SK-N-SH (cell line): ENCODE results near the gene BCAS3. TPM values are rescaled to one million over a fixed set of nuclear protein-coding genes. Genes with fewer than 3 reads are reported as not detected.

Source experiments
- CTCF ChIA-PET: fragments of 300-600, 350-600 bp; formaldehyde crosslinking; extraction: SDS; loops from one replicate; lab custom pipeline; 2021; lab: Yijun Ruan, JAX
- POLR2A ChIA-PET: fragments of 350-600 bp; sonication (Branson Sonifier 250); formaldehyde crosslinking; extraction: SDS; loops from one replicate; lab custom pipeline; 2020; ENCODE audit warnings: antibody characterized with exemption, inconsistent platforms; lab: Yijun Ruan, JAX
- DNase-seq: peaks from one replicate; pipeline ENCODE4 v3.0.0; 2012
- H2AFZ ChIP-seq: fragments of 200-600 bp; sonication (generic); 2 replicates; pipeline ENCODE4 v1.8.1; 2016; ENCODE audit warnings: antibody characterized with exemption, mild to moderate bottlenecking, low read depth
- H3F3A ChIP-seq: fragments of 200-600 bp; sonication (generic); replicated peaks from 2 replicates; pipeline ENCODE3; 2016; ENCODE audit warnings: antibody characterized with exemption, mild to moderate bottlenecking; ENCODE audit not compliant: insufficient read depth
- H3K27ac ChIP-seq, 2 experiments: fragments of 200-500 bp in 1 of 2; fragments of 200-600 bp in 1 of 2; sonication (Bioruptor generic) in 1 of 2; sonication (generic), shearing (Covaris generic) in 1 of 2; 2 replicates each; pipeline versions ENCODE4 v1.5.1 to v1.6.1; 2014 to 2016; ENCODE audit warnings: low read depth in 2 of 2, inconsistent platforms in 1 of 2, low read length in 1 of 2, mild to moderate bottlenecking in 1 of 2, mixed read lengths in 1 of 2
- H3K27me3 ChIP-seq: fragments of 200-600 bp; sonication (generic), shearing (Covaris generic); 2 replicates; pipeline ENCODE4 v1.6.1; 2016; ENCODE audit warnings: mixed run types; ENCODE audit not compliant: insufficient read depth
- H3K36me3 ChIP-seq, 2 experiments: fragments of 200-500 bp in 1 of 2; fragments of 200-600 bp in 1 of 2; sonication (Bioruptor generic) in 1 of 2; sonication (generic) in 1 of 2; replicated peaks in 1 of 2; 2 replicates each; pipeline versions ENCODE3 to v1.5.1; 2014 to 2016; ENCODE audit warnings: low read length in 1 of 2, mild to moderate bottlenecking in 1 of 2; ENCODE audit not compliant: insufficient read depth in 2 of 2, control insufficient read depth in 1 of 2
- H3K4me1 ChIP-seq, 2 experiments: fragments of 200-500 bp in 1 of 2; fragments of 200-600 bp in 1 of 2; sonication (Bioruptor generic) in 1 of 2; sonication (generic), shearing (Covaris generic) in 1 of 2; 2 replicates each; pipeline versions ENCODE4 v1.5.1 to v1.6.1; 2014 to 2016; ENCODE audit warnings: low read depth in 1 of 2, low read length in 1 of 2, mixed run types in 1 of 2; ENCODE audit not compliant: insufficient read depth in 2 of 2, control insufficient read depth in 1 of 2
- H3K4me2 ChIP-seq: fragments of 200-600 bp; sonication (generic), shearing (Covaris generic); 2 replicates; pipeline ENCODE4 v1.6.1; 2017; ENCODE audit warnings: mixed run types
- H3K4me3 ChIP-seq, 2 experiments: fragments of 200-500 bp in 1 of 2; fragments of 200-600 bp in 1 of 2; sonication (Bioruptor generic) in 1 of 2; sonication (generic), shearing (Covaris generic) in 1 of 2; 2 replicates each; pipeline versions ENCODE4 v1.5.1 to v1.8.1; 2014 to 2016; ENCODE audit warnings: low read depth in 2 of 2, inconsistent platforms in 1 of 2, low read length in 1 of 2, mild to moderate bottlenecking in 1 of 2, mixed read lengths in 1 of 2, moderate library complexity in 1 of 2
- H3K79me2 ChIP-seq: fragments of 200-600 bp; sonication (generic); 2 replicates; pipeline ENCODE4 v1.8.1; 2017; ENCODE audit warnings: mild to moderate bottlenecking; ENCODE audit not compliant: insufficient read depth
- H3K9ac ChIP-seq: fragments of 200-600 bp; sonication (generic); 2 replicates; pipeline ENCODE4 v1.6.1; 2017; ENCODE audit warnings: mixed run types
- H3K9me2 ChIP-seq: fragments of 200-600 bp; sonication (generic); 2 replicates; pipeline ENCODE4 v1.6.1; 2017; ENCODE audit warnings: mixed run types
- H3K9me3 ChIP-seq: fragments of 200-600 bp; sonication (generic); 2 replicates; pipeline ENCODE4 v1.6.1; 2017; ENCODE audit warnings: mixed run types, mild to moderate bottlenecking, moderate library complexity
- H4K20me1 ChIP-seq: fragments of 200-600 bp; sonication (generic); 2 replicates; pipeline ENCODE4 v1.6.1; 2017; ENCODE audit warnings: mild to moderate bottlenecking, mixed run types; ENCODE audit not compliant: insufficient read depth
- CHD2 ChIP-seq: fragments of 150-350 bp; IDR thresholded peaks from 2 replicates; pipeline ENCODE4 v1.6.1; 2018; ENCODE audit warnings: low read length; ENCODE audit not compliant: partially characterized antibody
- EP300 ChIP-seq, 2 experiments: IDR thresholded peaks; 2 replicates each; pipeline versions ENCODE4 v1.4.0 to v1.6.1; 2012; ENCODE audit warnings: borderline replicate concordance in 1 of 2, low read depth in 1 of 2, low read length in 1 of 2
- FOXJ3 ChIP-seq: sonication (generic); formaldehyde crosslinking; IDR thresholded peaks from 2 replicates; pipeline ENCODE4 v1.5.1; 2020; ENCODE audit warnings: mild to moderate bottlenecking, missing genetic modification reagents
- GATA2 ChIP-seq: sonication (generic); formaldehyde crosslinking; IDR thresholded peaks from 2 replicates; pipeline ENCODE4 v1.5.0; 2020; ENCODE audit warnings: mild to moderate bottlenecking, missing genetic modification reagents
- POLR2AphosphoS5 ChIP-seq: IDR thresholded peaks from 2 replicates; pipeline ENCODE4 v1.6.1; 2012; ENCODE audit warnings: low read depth, low read length
- RAD21 ChIP-seq: IDR thresholded peaks from 2 replicates; pipeline ENCODE4 v1.6.1; 2012; ENCODE audit warnings: mild to moderate bottlenecking, low read length
- RCOR1 ChIP-seq: fragments of 150-350 bp; IDR thresholded peaks from 2 replicates; pipeline ENCODE4 v1.6.1; 2017; ENCODE audit warnings: antibody characterized with exemption, low read length
- RFX5 ChIP-seq: IDR thresholded peaks from 2 replicates; pipeline ENCODE4 v1.6.1; 2012; ENCODE audit warnings: mild to moderate bottlenecking, improper control_type of control experiment, low read length
- TCF12 ChIP-seq: IDR thresholded peaks from 2 replicates; pipeline ENCODE4 v1.4.0; 2012
- YY1 ChIP-seq: IDR thresholded peaks from 2 replicates; pipeline ENCODE4 v1.4.0; 2012; ENCODE audit warnings: low read depth, mild to moderate bottlenecking
- WGBS: methylation state at CpG from one replicate; pipeline ENCODE4 v1.1.6; 2017; ENCODE audit warnings: low lambda C conversion rate; 5-methylcytosine and 5-hydroxymethylcytosine counted together
- polyA plus RNA-seq, 3 experiments: library from polyadenylated mRNA; depleted of rRNA; stranded (reverse); fragments of >200 nt; gene quantifications; 2 replicates each; pipeline ENCODE4 v1.2.3, GENCODE V29; 2012
- TF ChIP-seq, protein P1 (sequence below): IDR thresholded peaks from 2 replicates; pipeline ENCODE4 v1.6.1; 2012; ENCODE audit warnings: mild to moderate bottlenecking, low read depth, low read length, moderate library complexity
- TF ChIP-seq, protein P2 (sequence below): IDR thresholded peaks from 2 replicates; pipeline ENCODE4 v1.4.0; 2012; ENCODE audit warnings: low read depth

BCAS3 gene
- polyA plus RNA-seq, 1 of the 3 experiments (the other 2 are of a cell fraction): 5.9 TPM

DNA sequence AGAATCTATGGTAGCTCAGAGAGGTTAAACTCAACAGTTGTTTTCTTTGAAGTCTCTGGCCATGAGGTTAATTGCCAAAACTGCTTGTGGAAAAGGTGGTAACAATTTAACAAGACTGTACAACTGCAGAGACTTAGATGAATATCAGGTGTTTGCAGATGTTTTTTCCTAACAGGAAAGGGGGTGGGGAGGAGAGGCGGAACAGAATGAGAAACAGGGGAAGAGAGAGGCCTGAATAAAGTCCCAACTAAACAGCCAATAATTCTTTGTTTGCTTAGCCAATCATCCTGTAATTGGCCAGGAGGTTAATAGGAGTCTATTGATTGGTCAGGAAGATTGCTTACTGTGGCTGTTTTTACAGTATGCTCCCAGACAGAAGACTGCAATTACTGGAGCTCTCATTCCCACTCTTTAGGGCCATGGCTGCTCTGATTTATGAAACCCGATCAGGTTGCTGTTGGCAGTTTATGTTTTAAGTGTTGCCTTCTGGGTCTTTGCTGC is 472.3 kb downstream of the BCAS3 start:
- Histone ChIP-seq H3K4me2 (no peak overlapping the region), H4K20me1 (no peaks in the 10 kb centered on the region), H3F3A (peaks cover 26% of the 10 kb centered on the region), H3K9me3 (no peaks in the 10 kb centered on the region), H3K36me3 (no peaks in the 10 kb centered on the region), H3K27ac (peak overlapping the region; percentile 7 to 97; a peak in 3 of 4 replicates), H3K27me3 (no peaks in the 10 kb centered on the region), H3K9me2 (no peaks in the 10 kb centered on the region), H3K9ac (no peak overlapping the region), H3K79me2 (no peaks in the 10 kb centered on the region), H3K4me1 (peaks cover 15 to 43% of the 10 kb centered on the region in 2 experiments), H3K4me3 (no peak overlapping the region), H2AFZ (peak overlapping the region; percentile 0; the same call in 1 of the 2 replicates)
- ChIA-PET POLR2A (interaction anchor here (1.1 to 1.9 kb wide), 2 partner anchors 11 to 231 kb away, joined by 3 to 7 read pairs; no protein-coding TSS in a partner anchor), CTCF (interaction anchor here (1.0 to 3.3 kb wide), 12 partner anchors 9 to 404 kb away, joined by 3 to 14 read pairs (median 4); partner anchors contain the start of gene TBX2)
- TF ChIP-seq YY1: no peak
- TF ChIP-seq TCF12: peak; percentile 64; the same call in 1 of the 2 replicates
- TF ChIP-seq, protein P1, sequence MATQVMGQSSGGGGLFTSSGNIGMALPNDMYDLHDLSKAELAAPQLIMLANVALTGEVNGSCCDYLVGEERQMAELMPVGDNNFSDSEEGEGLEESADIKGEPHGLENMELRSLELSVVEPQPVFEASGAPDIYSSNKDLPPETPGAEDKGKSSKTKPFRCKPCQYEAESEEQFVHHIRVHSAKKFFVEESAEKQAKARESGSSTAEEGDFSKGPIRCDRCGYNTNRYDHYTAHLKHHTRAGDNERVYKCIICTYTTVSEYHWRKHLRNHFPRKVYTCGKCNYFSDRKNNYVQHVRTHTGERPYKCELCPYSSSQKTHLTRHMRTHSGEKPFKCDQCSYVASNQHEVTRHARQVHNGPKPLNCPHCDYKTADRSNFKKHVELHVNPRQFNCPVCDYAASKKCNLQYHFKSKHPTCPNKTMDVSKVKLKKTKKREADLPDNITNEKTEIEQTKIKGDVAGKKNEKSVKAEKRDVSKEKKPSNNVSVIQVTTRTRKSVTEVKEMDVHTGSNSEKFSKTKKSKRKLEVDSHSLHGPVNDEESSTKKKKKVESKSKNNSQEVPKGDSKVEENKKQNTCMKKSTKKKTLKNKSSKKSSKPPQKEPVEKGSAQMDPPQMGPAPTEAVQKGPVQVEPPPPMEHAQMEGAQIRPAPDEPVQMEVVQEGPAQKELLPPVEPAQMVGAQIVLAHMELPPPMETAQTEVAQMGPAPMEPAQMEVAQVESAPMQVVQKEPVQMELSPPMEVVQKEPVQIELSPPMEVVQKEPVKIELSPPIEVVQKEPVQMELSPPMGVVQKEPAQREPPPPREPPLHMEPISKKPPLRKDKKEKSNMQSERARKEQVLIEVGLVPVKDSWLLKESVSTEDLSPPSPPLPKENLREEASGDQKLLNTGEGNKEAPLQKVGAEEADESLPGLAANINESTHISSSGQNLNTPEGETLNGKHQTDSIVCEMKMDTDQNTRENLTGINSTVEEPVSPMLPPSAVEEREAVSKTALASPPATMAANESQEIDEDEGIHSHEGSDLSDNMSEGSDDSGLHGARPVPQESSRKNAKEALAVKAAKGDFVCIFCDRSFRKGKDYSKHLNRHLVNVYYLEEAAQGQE: no peak
- TF ChIP-seq RFX5: peak; percentile 84
- TF ChIP-seq GATA2 (CRISPR knock-in tag): peak; percentile 87
- TF ChIP-seq CHD2: peak; percentile 94
- TF ChIP-seq, protein P2, sequence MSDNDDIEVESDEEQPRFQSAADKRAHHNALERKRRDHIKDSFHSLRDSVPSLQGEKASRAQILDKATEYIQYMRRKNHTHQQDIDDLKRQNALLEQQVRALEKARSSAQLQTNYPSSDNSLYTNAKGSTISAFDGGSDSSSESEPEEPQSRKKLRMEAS: no peak
- peak in 1 of 2 experiments; percentile 85; a peak in 2 of 4 replicates for TF ChIP-seq EP300 (IDR thresholded peaks at IDR 0.05; ENCODE audit: borderline replicate concordance in 1 of 2, low read depth in 1 of 2, low read length in 1 of 2)
- TF ChIP-seq POLR2AphosphoS5: 0 out of 2 replicates have a peak, but pooled peaks have one; percentile 23
- TF ChIP-seq FOXJ3 (CRISPR knock-in tag): peak; percentile 53; the same call in 1 of the 2 replicates
- peak; percentile 69; the same call in 1 of the 2 replicates for TF ChIP-seq RCOR1
- TF ChIP-seq RAD21: peak; percentile 38; the same call in 1 of the 2 replicates
- WGBS: 50% methylated on average over 2 of the region's 2 CpGs
- DNase-seq: peak; percentile 71
